ENCODE measurements around the gene FN1. TPM values are rescaled to one million over a fixed set of nuclear protein-coding genes. Genes with fewer than 3 reads are reported as not detected.

Gene FN1
- total RNA-seq, 8 experiments from 2014 or later, result 5.6 to 1,687 (median 166) TPM

- ATAC-seq (replicated peaks in 6 of 8), result no peak
- in situ Hi-C loops (cut with MboI; ENCODE audit: low pct_unique_long_range_greater_than_20kb in 2 of 9, low sequenced_read_pairs in 9 of 9, unreplicated experiment in 9 of 9), result no loop called here
- Histone ChIP-seq H3K4me1 (replicated peaks in 1 of 2) (peaks cover 0 to 4% of the 10 kb centered on the region in 2 donors), H3K4me3 (no peak overlapping the region), H3K27ac (no peak overlapping the region)
Measured at GRCh38 chr2:215392164-215392563, 43.7 kb downstream of the FN1 start.

GRCh38 chr2:215391531-215391930, 44.3 kb downstream of the FN1 start:
- H3K4me3 ChIP-seq, result no peak overlapping the region
- in situ Hi-C loops (cut with MboI; ENCODE audit: low pct_unique_long_range_greater_than_20kb in 2 of 9, low sequenced_read_pairs in 9 of 9, unreplicated experiment in 9 of 9), result no loop called here
- peaks cover 0 to 4% of the 10 kb centered on the region in 2 donors for H3K4me1 ChIP-seq (replicated peaks in 1 of 2)
- 85 to 100% (median 93%) methylated on average over 2 to 5 of the region's 5 CpGs for WGBS, 10 experiments
- H3K27ac ChIP-seq, result no peak overlapping the region
- no peak for ATAC-seq (replicated peaks in 6 of 8)

- in situ Hi-C loops (cut with MboI; ENCODE audit: low pct_unique_long_range_greater_than_20kb in 2 of 9, low sequenced_read_pairs in 9 of 9, unreplicated experiment in 9 of 9), result no loop called here
- 67 to 100% (median 100%) methylated on average over 1 to 2 of the region's 2 CpGs; no CpG with 5 or more reads in 3 of the 10 experiments for WGBS, 10 experiments
- peaks cover 0 to 4% of the 10 kb centered on the region in 2 donors for H3K4me1 ChIP-seq (replicated peaks in 1 of 2)
- ATAC-seq (replicated peaks in 6 of 8), result no peak
- H3K27ac ChIP-seq, result no peak overlapping the region
- no peak overlapping the region for H3K4me3 ChIP-seq
Measured at GRCh38 chr2:215390550-215390913, 45.3 kb downstream of the FN1 start.

- no peak for ATAC-seq (replicated peaks in 6 of 8)
- Histone ChIP-seq H3K4me3 (no peak overlapping the region), H3K4me1 (replicated peaks in 1 of 2) (peaks cover 0 to 4% of the 10 kb centered on the region in 2 donors), H3K27ac (no peak overlapping the region)
- WGBS, 10 experiments, result 73 to 100% (median 96%) methylated on average over 1 to 5 of the region's 7 CpGs; no CpG with 5 or more reads in 2 of the 10 experiments
- in situ Hi-C loops (cut with MboI; ENCODE audit: low pct_unique_long_range_greater_than_20kb in 2 of 9, low sequenced_read_pairs in 9 of 9, unreplicated experiment in 9 of 9), result no loop called here
Measured at GRCh38 chr2:215388002-215388728, 47.7 kb downstream of the FN1 start.

- Histone ChIP-seq H3K4me3 (no peak overlapping the region), H3K27ac (no peak overlapping the region), H3K4me1 (replicated peaks in 1 of 2) (peaks cover 0 to 4% of the 10 kb centered on the region in 2 donors)
- ATAC-seq (replicated peaks in 6 of 8), result no peak
- in situ Hi-C loops (cut with MboI; ENCODE audit: low pct_unique_long_range_greater_than_20kb in 2 of 9, low sequenced_read_pairs in 9 of 9, unreplicated experiment in 9 of 9), result no loop called here
- WGBS, 10 experiments, result 92 to 100% (median 100%) methylated on average over 3 to 7 of the region's 7 CpGs; no CpG with 5 or more reads in 5 of the 10 experiments
Measured at GRCh38 chr2:215386566-215386965, 49.3 kb downstream of the FN1 start.

GRCh38 chr2:215384710-215385109, 51.2 kb downstream of the FN1 start:
- in situ Hi-C loops (cut with MboI; ENCODE audit: low pct_unique_long_range_greater_than_20kb in 2 of 9, low sequenced_read_pairs in 9 of 9, unreplicated experiment in 9 of 9), result no loop called here
- H3K4me3 ChIP-seq, result no peak overlapping the region
- 67 to 100% (median 81%) methylated on average over 2 to 7 of the region's 7 CpGs for WGBS, 10 experiments
- no peaks in the 10 kb centered on the region for H3K4me1 ChIP-seq (replicated peaks in 1 of 2)
- H3K27ac ChIP-seq, result no peak overlapping the region
- ATAC-seq (replicated peaks in 6 of 8), result no peak

GRCh38 chr2:215383652-215384279, 52.1 kb downstream of the FN1 start:
- H3K27ac ChIP-seq, result no peak overlapping the region
- no peak for ATAC-seq (replicated peaks in 6 of 8)
- 87 to 100% (median 98%) methylated on average over 2 to 7 of the region's 8 CpGs; no CpG with 5 or more reads in 2 of the 10 experiments for WGBS, 10 experiments

GRCh38 chr2:215382480-215382879, 53.4 kb downstream of the FN1 start:
- Histone ChIP-seq H3K27ac (no peak overlapping the region), H3K4me3 (no peak overlapping the region), H3K4me1 (replicated peaks in 1 of 2) (no peaks in the 10 kb centered on the region)
- in situ Hi-C loops (cut with MboI; ENCODE audit: low pct_unique_long_range_greater_than_20kb in 2 of 9, low sequenced_read_pairs in 9 of 9, unreplicated experiment in 9 of 9), result no loop called here
- ATAC-seq (replicated peaks in 6 of 8), result no peak

More at GRCh38 chr2:215383652-215384279, 52.1 kb downstream of the FN1 start:
- no peak overlapping the region for H3K4me3 ChIP-seq
- no peaks in the 10 kb centered on the region for H3K4me1 ChIP-seq (replicated peaks in 1 of 2)
- in situ Hi-C loops (cut with MboI; ENCODE audit: low pct_unique_long_range_greater_than_20kb in 2 of 9, low sequenced_read_pairs in 9 of 9, unreplicated experiment in 9 of 9), result no loop called here

- H3K27ac ChIP-seq, result no peak overlapping the region
- in situ Hi-C loops (cut with MboI; ENCODE audit: low pct_unique_long_range_greater_than_20kb in 2 of 9, low sequenced_read_pairs in 9 of 9, unreplicated experiment in 9 of 9), result no loop called here
- 91 to 100% (median 94%) methylated on average over 3 to 7 of the region's 7 CpGs; no CpG with 5 or more reads in 2 of the 10 experiments for WGBS, 10 experiments
- H3K4me1 ChIP-seq (replicated peaks in 1 of 2), result no peaks in the 10 kb centered on the region
- no peak overlapping the region for H3K4me3 ChIP-seq
- no peak for ATAC-seq (replicated peaks in 6 of 8)
Measured at GRCh38 chr2:215382011-215382410, 53.9 kb downstream of the FN1 start.

GRCh38 chr2:215380699-215381098, 55.2 kb downstream of the FN1 start:
- no peak overlapping the region for H3K27ac ChIP-seq
- no peak for ATAC-seq (replicated peaks in 6 of 8)
- in situ Hi-C loops (cut with MboI; ENCODE audit: low pct_unique_long_range_greater_than_20kb in 2 of 9, low sequenced_read_pairs in 9 of 9, unreplicated experiment in 9 of 9), result no loop called here
- no peak overlapping the region for H3K4me3 ChIP-seq
- WGBS, 10 experiments, result 79 to 100% (median 91%) methylated on average over 1 to 4 of the region's 7 CpGs; no CpG with 5 or more reads in 2 of the 10 experiments
- H3K4me1 ChIP-seq (replicated peaks in 1 of 2), result no peaks in the 10 kb centered on the region

GRCh38 chr2:215379948-215380347, 55.9 kb downstream of the FN1 start:
- no peak overlapping the region for H3K4me3 ChIP-seq
- no peaks in the 10 kb centered on the region for H3K4me1 ChIP-seq (replicated peaks in 1 of 2)
- in situ Hi-C loops (cut with MboI; ENCODE audit: low pct_unique_long_range_greater_than_20kb in 2 of 9, low sequenced_read_pairs in 9 of 9, unreplicated experiment in 9 of 9), result no loop called here
- ATAC-seq (replicated peaks in 6 of 8), result no peak
- WGBS, 10 experiments, result 83 to 100% (median 95%) methylated on average over 2 to 6 of the region's 6 CpGs; no CpG with 5 or more reads in 1 of the 10 experiments
- H3K27ac ChIP-seq, result no peak overlapping the region

GRCh38 chr2:215379039-215379438, 56.8 kb downstream of the FN1 start:
- 65 to 100% (median 95%) methylated on average over 1 to 7 of the region's 7 CpGs for WGBS, 10 experiments
- Histone ChIP-seq H3K4me1 (replicated peaks in 1 of 2) (no peaks in the 10 kb centered on the region), H3K27ac (no peak overlapping the region), H3K4me3 (no peak overlapping the region)
- ATAC-seq (replicated peaks in 6 of 8), result no peak
- in situ Hi-C loops (cut with MboI; ENCODE audit: low pct_unique_long_range_greater_than_20kb in 2 of 9, low sequenced_read_pairs in 9 of 9, unreplicated experiment in 9 of 9), result no loop called here

GRCh38 chr2:215378045-215378444, 57.8 kb downstream of the FN1 start:
- ATAC-seq (replicated peaks in 6 of 8), result no peak
- 89 to 100% (median 94%) methylated on average over 1 to 3 of the region's 3 CpGs for WGBS, 10 experiments
- Histone ChIP-seq H3K4me3 (no peak overlapping the region), H3K27ac (no peak overlapping the region), H3K4me1 (replicated peaks in 1 of 2) (no peaks in the 10 kb centered on the region)
- in situ Hi-C loops (cut with MboI; ENCODE audit: low pct_unique_long_range_greater_than_20kb in 2 of 9, low sequenced_read_pairs in 9 of 9, unreplicated experiment in 9 of 9), result no loop called here

- in situ Hi-C loops (cut with MboI; ENCODE audit: low pct_unique_long_range_greater_than_20kb in 2 of 9, low sequenced_read_pairs in 9 of 9, unreplicated experiment in 9 of 9), result no loop called here
- no peak for ATAC-seq (replicated peaks in 6 of 8)
- 69 to 100% (median 100%) methylated on average over 2 of the region's 2 CpGs; no CpG with 5 or more reads in 3 of the 10 experiments for WGBS, 10 experiments
- Histone ChIP-seq H3K4me1 (replicated peaks in 1 of 2) (no peaks in the 10 kb centered on the region), H3K27ac (no peak overlapping the region), H3K4me3 (no peak overlapping the region)
Measured at GRCh38 chr2:215377283-215377682, 58.6 kb downstream of the FN1 start.

Measured in motor neuron (in vitro differentiated cells).